Right lobe of liver (tissue), 4 donors: ENCODE data around the gene POLR2H.

Source experiments
- POLR2A ChIP-seq: fragments of 450-650 bp; IDR thresholded peaks from one replicate; pipeline ENCODE4 v1.6.1; 2017; ENCODE audit warnings: antibody characterized with exemption, mild to moderate bottlenecking
- TF ChIP-seq, protein P1 (sequence below), 4 donors: fragments of 200-600 bp in 3 of 4; fragments of 450-650 bp in 1 of 4; IDR thresholded peaks; one replicate each; pipeline versions ENCODE4 v1.5.1 to v1.8.0; 2016 to 2022; ENCODE audit warnings: antibody characterized with exemption in 4 of 4, mild to moderate bottlenecking in 2 of 4
- donor health status: DM: no; HTN: no; CAD: no.
- donor health status: DM: no; HTN: no; CAD: no.
- donor health status: DM: no; HTN: yes; CAD: no.

DNA sequence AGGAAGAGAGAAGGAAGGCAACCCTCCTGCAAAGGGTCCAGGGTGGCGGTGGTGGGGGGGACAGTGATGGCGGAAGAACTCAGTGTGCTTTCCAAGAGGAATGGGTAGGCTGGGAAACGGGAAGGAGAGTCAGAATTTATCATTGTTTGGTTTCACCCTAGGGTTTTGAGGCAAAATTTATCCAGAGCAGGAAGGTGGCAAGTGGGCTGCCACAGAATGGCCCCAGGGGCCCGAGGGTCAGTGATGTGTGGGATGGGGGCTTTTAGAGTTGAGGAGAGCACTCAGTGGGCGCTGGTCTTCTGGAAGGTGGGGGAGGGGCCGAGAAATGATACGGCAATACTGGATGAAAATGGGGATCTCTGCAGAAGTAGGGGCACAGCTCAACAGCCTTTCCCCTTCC lies 23.5 kb upstream of the POLR2H start:
- TF ChIP-seq, protein P1, sequence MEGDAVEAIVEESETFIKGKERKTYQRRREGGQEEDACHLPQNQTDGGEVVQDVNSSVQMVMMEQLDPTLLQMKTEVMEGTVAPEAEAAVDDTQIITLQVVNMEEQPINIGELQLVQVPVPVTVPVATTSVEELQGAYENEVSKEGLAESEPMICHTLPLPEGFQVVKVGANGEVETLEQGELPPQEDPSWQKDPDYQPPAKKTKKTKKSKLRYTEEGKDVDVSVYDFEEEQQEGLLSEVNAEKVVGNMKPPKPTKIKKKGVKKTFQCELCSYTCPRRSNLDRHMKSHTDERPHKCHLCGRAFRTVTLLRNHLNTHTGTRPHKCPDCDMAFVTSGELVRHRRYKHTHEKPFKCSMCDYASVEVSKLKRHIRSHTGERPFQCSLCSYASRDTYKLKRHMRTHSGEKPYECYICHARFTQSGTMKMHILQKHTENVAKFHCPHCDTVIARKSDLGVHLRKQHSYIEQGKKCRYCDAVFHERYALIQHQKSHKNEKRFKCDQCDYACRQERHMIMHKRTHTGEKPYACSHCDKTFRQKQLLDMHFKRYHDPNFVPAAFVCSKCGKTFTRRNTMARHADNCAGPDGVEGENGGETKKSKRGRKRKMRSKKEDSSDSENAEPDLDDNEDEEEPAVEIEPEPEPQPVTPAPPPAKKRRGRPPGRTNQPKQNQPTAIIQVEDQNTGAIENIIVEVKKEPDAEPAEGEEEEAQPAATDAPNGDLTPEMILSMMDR (IDR thresholded peaks at IDR 0.05) = no peak
- TF ChIP-seq POLR2A = no peak
